ENCODE measurements around the gene ECE2.
A peak's percentile ranks its signal among the peaks of the same experiment; 100 is the strongest.
"Not testable (repeated sequence)": the region's sequence is repeated elsewhere in the genome, so short reads cannot be mapped to it uniquely, and the experiment has no call there.

ECE2 gene

GRCh38 chr3:184328516-184328915 is 52.7 kb downstream of the ECE2 start:
- intact Hi-C loops (cut with DNase I) = no loop called here
- peak in 2 of 10 donors; percentile 25 to 53 for DNase-seq

- peak in 2 of 10 donors; percentile 16 to 35 for DNase-seq
- intact Hi-C loops (cut with DNase I) = no loop called here
Observed at GRCh38 chr3:184332370-184333090, 56.7 kb downstream of the ECE2 start.

GRCh38 chr3:184333190-184333589 is 57.4 kb downstream of the ECE2 start:
- intact Hi-C loops (cut with DNase I) = no loop called here
- peak in 1 of 10 donors; percentile 2 for DNase-seq

GRCh38 chr3:184333700-184334099 is 57.9 kb downstream of the ECE2 start:
- peak in 2 of 10 donors; percentile 33 to 45 for DNase-seq
- intact Hi-C loops (cut with DNase I) = no loop called here

DNA sequence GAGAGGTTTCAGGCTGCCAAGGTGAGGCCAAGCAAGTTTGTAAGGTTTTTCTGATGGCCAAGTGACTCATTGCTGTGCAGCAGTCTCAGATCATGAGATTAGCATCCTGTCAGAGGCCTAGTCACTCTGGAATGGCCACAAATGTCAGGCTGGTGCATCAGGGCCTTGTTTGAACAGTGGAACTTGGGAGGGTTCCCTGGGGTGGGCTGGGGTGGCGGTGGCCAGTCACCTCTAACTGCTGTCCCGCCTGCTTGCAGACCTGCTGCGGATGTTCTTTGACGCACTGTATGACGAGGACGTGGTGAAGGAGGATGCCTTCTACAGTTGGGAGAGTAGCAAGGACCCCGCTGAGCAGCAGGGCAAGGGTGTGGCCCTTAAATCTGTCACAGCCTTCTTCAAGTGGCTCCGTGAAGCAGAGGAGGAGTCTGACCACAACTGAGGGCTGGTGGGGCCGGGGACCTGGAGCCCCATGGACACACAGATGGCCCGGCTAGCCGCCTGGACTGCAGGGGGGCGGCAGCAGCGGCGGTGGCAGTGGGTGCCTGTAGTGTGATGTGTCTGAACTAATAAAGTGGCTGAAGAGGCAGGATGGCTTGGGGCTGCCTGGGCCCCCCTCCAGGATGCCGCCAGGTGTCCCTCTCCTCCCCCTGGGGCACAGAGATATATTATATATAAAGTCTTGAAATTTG is 58.8 kb downstream of the ECE2 start:
- intact Hi-C loops (cut with DNase I) = no loop called here
- DNase-seq = peak in 3 of 10 donors; percentile 69 to 77 (median 70)

DNA sequence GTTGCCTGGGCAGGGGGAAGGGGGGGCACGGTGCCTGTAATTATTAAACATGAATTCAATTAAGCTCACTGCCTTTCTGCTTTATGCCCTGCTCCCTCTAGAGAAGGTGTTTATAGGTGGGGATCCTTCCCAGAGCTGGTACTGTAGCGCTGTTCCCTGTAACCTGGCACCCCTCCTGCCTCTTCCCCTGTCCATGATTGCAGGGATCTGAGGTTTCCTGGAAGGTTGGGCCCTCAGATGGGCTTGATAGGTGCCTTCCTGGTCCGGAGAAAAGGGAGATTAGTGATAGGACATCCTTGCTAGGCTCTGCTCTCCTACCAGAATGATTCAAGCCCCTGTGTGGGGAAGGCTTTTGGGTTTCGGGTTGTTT is 59.5 kb downstream of the ECE2 start:
- intact Hi-C loops (cut with DNase I) = no loop called here
- peak in 1 of 10 donors; percentile 53 for DNase-seq

GRCh38 chr3:184335661-184336546 is 60.1 kb downstream of the ECE2 start:
- intact Hi-C loops (cut with DNase I) = loop anchor here (2.0 kb wide), 1 partner anchor 15 kb away; no protein-coding TSS in a partner anchor
- DNase-seq = peak; percentile 87 to 99 (median 92)

- DNase-seq = peak in 1 of 10 donors; percentile 43
- intact Hi-C loops (cut with DNase I) = loop anchor here (2.0 kb wide), 1 partner anchor 16 kb away; no protein-coding TSS in a partner anchor
Observed at GRCh38 chr3:184336547-184337398, 61.0 kb downstream of the ECE2 start.

GRCh38 chr3:184337399-184337714 is 61.5 kb downstream of the ECE2 start, which contains the start of gene FAM131A:
Gene FAM131A, plus strand, starts transcription at chr3:184337600. Its CDS starts 31 bp downstream, at chr3:184337631.
- DNase-seq = peak in 9 of 10 donors; percentile 34 to 95 (median 74)
- intact Hi-C loops (cut with DNase I) = loop anchor here (2.0 kb wide), 1 partner anchor 17 kb away; no protein-coding TSS in a partner anchor

GRCh38 chr3:184337981-184338380 is 62.2 kb downstream of the ECE2 start:
- intact Hi-C loops (cut with DNase I) = loop anchor here (2.0 kb wide), 1 partner anchor 17 kb away; no protein-coding TSS in a partner anchor
- no peak for DNase-seq

DNA sequence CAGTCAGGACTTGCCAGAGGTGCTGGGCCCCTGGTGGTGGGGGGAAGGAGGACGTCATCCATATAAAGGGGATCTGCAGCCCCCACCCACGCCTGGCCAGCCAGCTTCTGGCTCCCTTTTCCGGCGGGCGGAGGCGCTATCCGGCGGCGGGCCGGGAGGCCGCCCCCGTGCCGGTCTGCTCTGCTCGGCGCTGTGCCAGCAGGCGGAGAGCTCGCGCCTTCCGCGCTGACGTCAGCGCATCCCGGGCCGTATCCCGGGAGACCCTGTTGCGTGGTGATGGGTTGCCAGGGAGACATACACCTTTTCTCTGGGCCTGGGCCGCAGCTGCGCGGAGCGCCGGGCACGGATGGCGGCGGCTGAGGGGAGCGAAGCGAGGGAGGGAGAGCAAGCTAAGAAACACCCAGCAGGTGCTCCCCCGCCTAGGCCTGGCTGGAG is 62.7 kb downstream of the ECE2 start:
- DNase-seq = peak; percentile 68 to 98 (median 88)
- intact Hi-C loops (cut with DNase I) = no loop called here

GRCh38 chr3:184339001-184339400 is 63.2 kb downstream of the ECE2 start:
- DNase-seq = no peak
- intact Hi-C loops (cut with DNase I) = no loop called here

- DNase-seq; intact Hi-C loops (cut with DNase I): not testable (repeated sequence)
Observed at GRCh38 chr3:184339451-184340135, 63.8 kb downstream of the ECE2 start.

- intact Hi-C loops (cut with DNase I) = no loop called here
- DNase-seq = peak in 2 of 10 donors; percentile 25 to 40
Observed at GRCh38 chr3:184341925-184342324, 66.1 kb downstream of the ECE2 start.

Data from posterior cingulate gyrus (tissue), 11 donors.